DND-41 (cell line): ENCODE data around the gene KIRREL3.

Experiments
- ATAC-seq: fragments of 200-7000 bp; cut with Tn5 transposase; 3 replicates; pipeline ENCODE4 v1.9.1; 2021; ENCODE audit warnings: low read depth; ENCODE audit not compliant: insufficient read depth
- DNase-seq: peaks from one replicate; pipeline ENCODE4 v3.0.0-alpha.2; 2020
- H2AFZ ChIP-seq: 2 replicates; pipeline ENCODE4 v1.6.0; 2012; ENCODE audit warnings: low read depth, low read length
- H3K27ac ChIP-seq: 2 replicates; pipeline ENCODE4 v1.5.1; 2012; ENCODE audit warnings: low read length, inconsistent platforms
- H3K27me3 ChIP-seq: fragments of 200-600 bp; sonication (generic); 2 replicates; pipeline ENCODE4 v1.6.0; 2012; ENCODE audit warnings: low read length, mild to moderate bottlenecking, inconsistent platforms; ENCODE audit not compliant: insufficient read depth, poor library complexity
- H3K36me3 ChIP-seq: 2 replicates; pipeline ENCODE4 v1.5.1; 2012; ENCODE audit warnings: low read length, inconsistent platforms; ENCODE audit not compliant: insufficient read depth
- H3K4me1 ChIP-seq: 2 replicates; pipeline ENCODE4 v1.5.1; 2012; ENCODE audit warnings: mild to moderate bottlenecking, low read length; ENCODE audit not compliant: insufficient read depth
- H3K4me2 ChIP-seq: 2 replicates; pipeline ENCODE4 v1.6.0; 2012; ENCODE audit warnings: mild to moderate bottlenecking, moderate library complexity, low read length, inconsistent platforms; ENCODE audit not compliant: insufficient read depth
- H3K4me3 ChIP-seq, 2 experiments: fragments of 200-600 bp in 1 of 2; shearing (Covaris generic) in 1 of 2; 2 replicates each; pipeline ENCODE4 v1.5.1; 2012 to 2016; ENCODE audit warnings: inconsistent platforms in 2 of 2, low read length in 2 of 2, mild to moderate bottlenecking in 2 of 2, low read depth in 1 of 2, moderate library complexity in 1 of 2
- H3K79me2 ChIP-seq: 2 replicates; pipeline ENCODE4 v1.6.0; 2012; ENCODE audit warnings: low read length, inconsistent platforms; ENCODE audit not compliant: insufficient read depth
- H3K9ac ChIP-seq: 2 replicates; pipeline ENCODE4 v1.6.0; 2012; ENCODE audit warnings: low read depth, mild to moderate bottlenecking, inconsistent platforms, low read length, moderate library complexity
- H3K9me3 ChIP-seq: 2 replicates; pipeline ENCODE4 v1.5.1; 2012; ENCODE audit warnings: low read length, moderate library complexity, mild to moderate bottlenecking, inconsistent platforms; ENCODE audit not compliant: insufficient read depth, severe bottlenecking
- H4K20me1 ChIP-seq: 2 replicates; pipeline ENCODE4 v1.6.0; 2012; ENCODE audit warnings: low read length; ENCODE audit not compliant: insufficient read depth
- EZH2 ChIP-seq: IDR thresholded peaks from 3 replicates; pipeline ENCODE4 v1.6.1; 2012; ENCODE audit warnings: borderline replicate concordance, low read depth, mild to moderate bottlenecking, moderate library complexity, low read length, inconsistent platforms; ENCODE audit not compliant: severe bottlenecking
- TF ChIP-seq, protein P1 (sequence below): IDR thresholded peaks from 2 replicates; pipeline ENCODE4 v1.5.1; 2012; ENCODE audit warnings: borderline replicate concordance, low read length, moderate library complexity, mild to moderate bottlenecking; ENCODE audit not compliant: poor library complexity, severe bottlenecking; ENCODE audit errors: extremely low read depth

The KIRREL3 gene

GRCh38 chr11:126683766-126684728 is 316.5 kb downstream of the KIRREL3 start:
- no peak for TF ChIP-seq EZH2
- TF ChIP-seq, protein P1, sequence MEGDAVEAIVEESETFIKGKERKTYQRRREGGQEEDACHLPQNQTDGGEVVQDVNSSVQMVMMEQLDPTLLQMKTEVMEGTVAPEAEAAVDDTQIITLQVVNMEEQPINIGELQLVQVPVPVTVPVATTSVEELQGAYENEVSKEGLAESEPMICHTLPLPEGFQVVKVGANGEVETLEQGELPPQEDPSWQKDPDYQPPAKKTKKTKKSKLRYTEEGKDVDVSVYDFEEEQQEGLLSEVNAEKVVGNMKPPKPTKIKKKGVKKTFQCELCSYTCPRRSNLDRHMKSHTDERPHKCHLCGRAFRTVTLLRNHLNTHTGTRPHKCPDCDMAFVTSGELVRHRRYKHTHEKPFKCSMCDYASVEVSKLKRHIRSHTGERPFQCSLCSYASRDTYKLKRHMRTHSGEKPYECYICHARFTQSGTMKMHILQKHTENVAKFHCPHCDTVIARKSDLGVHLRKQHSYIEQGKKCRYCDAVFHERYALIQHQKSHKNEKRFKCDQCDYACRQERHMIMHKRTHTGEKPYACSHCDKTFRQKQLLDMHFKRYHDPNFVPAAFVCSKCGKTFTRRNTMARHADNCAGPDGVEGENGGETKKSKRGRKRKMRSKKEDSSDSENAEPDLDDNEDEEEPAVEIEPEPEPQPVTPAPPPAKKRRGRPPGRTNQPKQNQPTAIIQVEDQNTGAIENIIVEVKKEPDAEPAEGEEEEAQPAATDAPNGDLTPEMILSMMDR, result no peak
- Histone ChIP-seq H3K4me2 (no peak overlapping the region), H3K9me3 (no peaks in the 10 kb centered on the region), H3K4me3 (no peak overlapping the region), H3K27me3 (peaks cover 21% of the 10 kb centered on the region), H2AFZ (no peak overlapping the region), H3K79me2 (no peaks in the 10 kb centered on the region), H3K4me1 (no peaks in the 10 kb centered on the region), H4K20me1 (no peaks in the 10 kb centered on the region), H3K27ac (no peak overlapping the region), H3K9ac (no peak overlapping the region), H3K36me3 (no peaks in the 10 kb centered on the region)
- no peak for DNase-seq
- ATAC-seq, result no peak

DNA sequence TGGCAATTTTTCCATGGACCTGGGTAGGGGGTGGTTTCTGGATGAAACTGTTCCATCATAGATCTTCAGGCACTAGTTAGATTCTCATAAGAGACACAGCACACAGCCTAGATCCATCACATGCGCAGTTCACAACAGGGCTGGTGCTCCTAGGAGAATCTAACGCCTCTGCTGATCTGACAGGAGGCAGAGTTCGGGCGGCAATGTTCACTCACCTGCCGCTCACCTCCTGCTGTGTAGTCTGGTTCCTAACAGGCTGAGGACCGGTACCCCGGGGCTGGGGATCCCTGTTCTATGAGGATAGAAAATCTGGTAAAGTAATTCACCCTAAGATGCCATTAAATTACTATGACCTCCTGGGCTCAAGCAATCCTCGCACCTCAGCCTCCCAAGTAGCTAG is 318.0 kb downstream of the KIRREL3 start:
- Histone ChIP-seq H3K9ac (no peak overlapping the region), H3K27ac (no peak overlapping the region), H3K79me2 (no peaks in the 10 kb centered on the region), H3K9me3 (no peaks in the 10 kb centered on the region), H3K36me3 (no peaks in the 10 kb centered on the region), H3K4me2 (no peak overlapping the region), H2AFZ (no peak overlapping the region), H3K4me1 (no peaks in the 10 kb centered on the region), H3K27me3 (peaks cover 19% of the 10 kb centered on the region), H3K4me3 (no peak overlapping the region), H4K20me1 (no peaks in the 10 kb centered on the region)
- TF ChIP-seq, protein P1, result no peak
- TF ChIP-seq EZH2, result no peak
- DNase-seq, result no peak
- ATAC-seq, result no peak

GRCh38 chr11:126680700-126681099 is 319.9 kb downstream of the KIRREL3 start:
- no peak overlapping the region for H3K9ac ChIP-seq
- H3K79me2 ChIP-seq, result no peaks in the 10 kb centered on the region
- H2AFZ ChIP-seq, result no peak overlapping the region
- H3K27ac ChIP-seq, result no peak overlapping the region
- peaks cover 21% of the 10 kb centered on the region for H3K27me3 ChIP-seq
- no peak overlapping the region for H3K4me2 ChIP-seq
- no peaks in the 10 kb centered on the region for H3K9me3 ChIP-seq
- no peaks in the 10 kb centered on the region for H3K36me3 ChIP-seq
- ATAC-seq, result no peak
- no peaks in the 10 kb centered on the region for H3K4me1 ChIP-seq
- no peaks in the 10 kb centered on the region for H4K20me1 ChIP-seq
- DNase-seq, result no peak
- TF ChIP-seq, protein P1, result no peak
- no peak for TF ChIP-seq EZH2
- no peak overlapping the region for H3K4me3 ChIP-seq
